ENCODE data around the gene ARHGEF6. TPM values are rescaled to one million over a fixed set of nuclear protein-coding genes. Genes with fewer than 3 reads are reported as not detected.
A peak's percentile ranks its signal among the peaks of the same experiment; 100 is the strongest.

Gene ARHGEF6
- total and polyA plus RNA-seq, 4 donors = 4.9 to 22.4 (median 15.5) TPM

GRCh38 chrX:136725441-136726104, 55.2 kb downstream of the ARHGEF6 start:
- no peaks in the 10 kb centered on the region for H3K36me3 ChIP-seq (ENCODE audit: control insufficient read depth in 4 of 4, insufficient read depth in 4 of 4, low read length in 4 of 4)
- H3K4me1 ChIP-seq (ENCODE audit: control insufficient read depth in 5 of 5, insufficient read depth in 5 of 5, low read length in 5 of 5) = no peaks in the 10 kb centered on the region
- no peak overlapping the region for H3K4me3 ChIP-seq
- no peak overlapping the region for H3K9ac ChIP-seq (ENCODE audit: insufficient read depth in 1 of 2, low read length in 2 of 2)
- no peak for TF ChIP-seq CTCF (IDR thresholded peaks at IDR 0.05; ENCODE audit: control extremely low read depth, extremely low read depth)
- DNase-seq (no peak), ATAC-seq (ENCODE audit: insufficient read depth, low FRiP score) (no peak)
- H3K27ac ChIP-seq (ENCODE audit: low read depth in 1 of 2, low read length in 1 of 2) = peak overlapping the region in 1 of 2 donors; percentile 45
- no peaks in the 10 kb centered on the region for H3K27me3 ChIP-seq (ENCODE audit: control insufficient read depth in 3 of 3, insufficient read depth in 3 of 3, low read length in 2 of 3)
- H3K9me3 ChIP-seq (ENCODE audit: control insufficient read depth in 4 of 4, insufficient read depth in 3 of 4, low read length in 3 of 4) = no peaks in the 10 kb centered on the region

GRCh38 chrX:136718091-136718490, 62.6 kb downstream of the ARHGEF6 start:
- WGBS, 2 donors = 60 to 92% methylated on average over 2 of the region's 2 CpGs
- no peaks in the 10 kb centered on the region for H3K9me3 ChIP-seq (ENCODE audit: control insufficient read depth in 4 of 4, insufficient read depth in 3 of 4, low read length in 3 of 4)
- TF ChIP-seq CTCF (IDR thresholded peaks at IDR 0.05; ENCODE audit: control extremely low read depth, extremely low read depth) = no peak
- H3K9ac ChIP-seq (ENCODE audit: insufficient read depth in 1 of 2, low read length in 2 of 2) = no peak overlapping the region
- H3K36me3 ChIP-seq (ENCODE audit: control insufficient read depth in 4 of 4, insufficient read depth in 4 of 4, low read length in 4 of 4) = no peaks in the 10 kb centered on the region
- H3K27me3 ChIP-seq (ENCODE audit: control insufficient read depth in 3 of 3, insufficient read depth in 3 of 3, low read length in 2 of 3) = peaks cover 0 to 13% (median 4%) of the 10 kb centered on the region in 3 donors
- H3K4me3 ChIP-seq = no peak overlapping the region
- no peak for ATAC-seq (ENCODE audit: insufficient read depth, low FRiP score)
- H3K4me1 ChIP-seq (ENCODE audit: control insufficient read depth in 5 of 5, insufficient read depth in 5 of 5, low read length in 5 of 5) = peaks cover 0 to 4% (median 0%) of the 10 kb centered on the region in 5 donors
- DNase-seq = no peak
- H3K27ac ChIP-seq (ENCODE audit: low read depth in 1 of 2, low read length in 1 of 2) = no peak overlapping the region

GRCh38 chrX:136714626-136715599, 65.8 kb downstream of the ARHGEF6 start:
- ATAC-seq (ENCODE audit: insufficient read depth, low FRiP score) = no peak
- Histone ChIP-seq H3K4me3 (no peak overlapping the region), H3K4me1 (ENCODE audit: control insufficient read depth in 5 of 5, insufficient read depth in 5 of 5, low read length in 5 of 5) (peaks cover 0 to 9% (median 0%) of the 10 kb centered on the region in 5 donors), H3K9me3 (ENCODE audit: control insufficient read depth in 4 of 4, insufficient read depth in 3 of 4, low read length in 3 of 4) (no peaks in the 10 kb centered on the region), H3K27ac (ENCODE audit: low read depth in 1 of 2, low read length in 1 of 2) (no peak overlapping the region), H3K9ac (ENCODE audit: insufficient read depth in 1 of 2, low read length in 2 of 2) (no peak overlapping the region), H3K36me3 (ENCODE audit: control insufficient read depth in 4 of 4, insufficient read depth in 4 of 4, low read length in 4 of 4) (no peaks in the 10 kb centered on the region), H3K27me3 (ENCODE audit: control insufficient read depth in 3 of 3, insufficient read depth in 3 of 3, low read length in 2 of 3) (peaks cover 0 to 18% (median 4%) of the 10 kb centered on the region in 3 donors)
- WGBS, 2 donors = 37 to 58% methylated on average over 6 of the region's 6 CpGs
- no peak for TF ChIP-seq CTCF (IDR thresholded peaks at IDR 0.05; ENCODE audit: control extremely low read depth, extremely low read depth)
- no peak for DNase-seq

Data from lung (tissue), 12 donors.